ENCODE results near the gene PLEKHA8. TPM values are rescaled to one million over a fixed set of nuclear protein-coding genes. Genes with fewer than 3 reads are reported as not detected.

Gene PLEKHA8
- total RNA-seq, 4 donors from 2014 or later: 5.7 to 12.4 (median 7.2) TPM

DNA sequence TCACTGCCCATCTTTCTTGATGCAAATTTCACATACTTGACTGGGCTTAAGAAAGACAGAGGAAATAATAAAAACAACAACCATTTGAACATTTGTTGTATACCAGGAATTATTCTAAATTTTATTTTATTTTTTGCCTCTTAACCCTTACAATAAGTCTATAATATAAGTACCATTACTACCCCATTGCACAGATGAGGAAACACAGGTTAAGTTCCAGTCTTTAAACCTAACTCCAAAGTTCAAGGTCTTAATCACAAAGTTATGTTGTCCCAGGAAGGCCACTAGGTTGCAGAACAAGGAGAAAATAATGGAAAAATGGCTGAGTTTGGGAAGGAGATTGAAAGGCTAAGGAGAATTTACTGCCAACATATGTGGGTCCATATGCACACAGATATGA, 5.2 kb upstream of the PLEKHA8 start:
- Histone ChIP-seq H3K4me3 (no peak overlapping the region), H3K4me1 (peaks cover 32% of the 10 kb centered on the region), H3K9me3 (no peaks in the 10 kb centered on the region), H3K27ac (no peak overlapping the region), H3K36me3 (peaks cover 5% of the 10 kb centered on the region), H3K27me3 (no peaks in the 10 kb centered on the region)
- TF ChIP-seq, protein P1, sequence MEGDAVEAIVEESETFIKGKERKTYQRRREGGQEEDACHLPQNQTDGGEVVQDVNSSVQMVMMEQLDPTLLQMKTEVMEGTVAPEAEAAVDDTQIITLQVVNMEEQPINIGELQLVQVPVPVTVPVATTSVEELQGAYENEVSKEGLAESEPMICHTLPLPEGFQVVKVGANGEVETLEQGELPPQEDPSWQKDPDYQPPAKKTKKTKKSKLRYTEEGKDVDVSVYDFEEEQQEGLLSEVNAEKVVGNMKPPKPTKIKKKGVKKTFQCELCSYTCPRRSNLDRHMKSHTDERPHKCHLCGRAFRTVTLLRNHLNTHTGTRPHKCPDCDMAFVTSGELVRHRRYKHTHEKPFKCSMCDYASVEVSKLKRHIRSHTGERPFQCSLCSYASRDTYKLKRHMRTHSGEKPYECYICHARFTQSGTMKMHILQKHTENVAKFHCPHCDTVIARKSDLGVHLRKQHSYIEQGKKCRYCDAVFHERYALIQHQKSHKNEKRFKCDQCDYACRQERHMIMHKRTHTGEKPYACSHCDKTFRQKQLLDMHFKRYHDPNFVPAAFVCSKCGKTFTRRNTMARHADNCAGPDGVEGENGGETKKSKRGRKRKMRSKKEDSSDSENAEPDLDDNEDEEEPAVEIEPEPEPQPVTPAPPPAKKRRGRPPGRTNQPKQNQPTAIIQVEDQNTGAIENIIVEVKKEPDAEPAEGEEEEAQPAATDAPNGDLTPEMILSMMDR (IDR thresholded peaks at IDR 0.05): no peak
- no peak for TF ChIP-seq POLR2A (IDR thresholded peaks at IDR 0.05)
- TF ChIP-seq EP300 (IDR thresholded peaks at IDR 0.05): no peak
- no peak for TF ChIP-seq POLR2AphosphoS5 (IDR thresholded peaks at IDR 0.05)
- no peak for DNase-seq (ENCODE audit: low spot score in 2 of 2)

GRCh38 chr7:30023524-30023923, 4.7 kb upstream of the PLEKHA8 start:
- DNase-seq (ENCODE audit: low spot score in 2 of 2): no peak
- Histone ChIP-seq H3K4me1 (peaks cover 32% of the 10 kb centered on the region), H3K9me3 (no peaks in the 10 kb centered on the region), H3K27me3 (no peaks in the 10 kb centered on the region), H3K27ac (no peak overlapping the region), H3K36me3 (no peaks in the 10 kb centered on the region), H3K4me3 (no peak overlapping the region)
- 96% methylated on average over 6 of the region's 6 CpGs for WGBS
- TF ChIP-seq, protein P1 (IDR thresholded peaks at IDR 0.05): no peak
- no peak for TF ChIP-seq EP300 (IDR thresholded peaks at IDR 0.05)
- TF ChIP-seq POLR2AphosphoS5 (IDR thresholded peaks at IDR 0.05): no peak
- TF ChIP-seq POLR2A (IDR thresholded peaks at IDR 0.05): no peak

- H3K27me3 ChIP-seq: no peaks in the 10 kb centered on the region
- H3K9me3 ChIP-seq: no peaks in the 10 kb centered on the region
- peak; percentile 98 to 99 for DNase-seq (ENCODE audit: low spot score in 2 of 2)
- H3K27ac ChIP-seq: peak within 1 kb of the TSS; percentile 87
- WGBS: under 1% methylated on average over 29 of the region's 35 CpGs
- no peaks in the 10 kb centered on the region for H3K36me3 ChIP-seq
- H3K4me3 ChIP-seq: peak within 1 kb of the TSS; percentile 85
- TF ChIP-seq POLR2AphosphoS5 (IDR thresholded peaks at IDR 0.05): peak in 2 of 3 donors; percentile 25 to 53
- TF ChIP-seq, protein P1 (IDR thresholded peaks at IDR 0.05): no peak
- peaks cover 48% of the 10 kb centered on the region for H3K4me1 ChIP-seq
Observed at GRCh38 chr7:30026229-30027064, 1.8 kb upstream of the PLEKHA8 start, which contains the start of gene FKBP14. FKBP14 (minus strand) TSS chr7:30026702; CDS start chr7:30026508, 194 bp downstream.

- Histone ChIP-seq H3K4me3 (peak overlapping the region; percentile 85), H3K27me3 (no peaks in the 10 kb centered on the region), H3K27ac (peak overlapping the region; percentile 87), H3K4me1 (peaks cover 48% of the 10 kb centered on the region), H3K9me3 (no peaks in the 10 kb centered on the region), H3K36me3 (no peaks in the 10 kb centered on the region)
- TF ChIP-seq, protein P1 (IDR thresholded peaks at IDR 0.05): no peak
- TF ChIP-seq POLR2A (IDR thresholded peaks at IDR 0.05) (no peak), EP300 (IDR thresholded peaks at IDR 0.05) (no peak)
- WGBS: 0% methylated on average over 10 of the region's 10 CpGs
- DNase-seq (ENCODE audit: low spot score in 2 of 2): no peak
Observed at GRCh38 chr7:30027065-30027456, 1.2 kb upstream of the PLEKHA8 start.

DNA sequence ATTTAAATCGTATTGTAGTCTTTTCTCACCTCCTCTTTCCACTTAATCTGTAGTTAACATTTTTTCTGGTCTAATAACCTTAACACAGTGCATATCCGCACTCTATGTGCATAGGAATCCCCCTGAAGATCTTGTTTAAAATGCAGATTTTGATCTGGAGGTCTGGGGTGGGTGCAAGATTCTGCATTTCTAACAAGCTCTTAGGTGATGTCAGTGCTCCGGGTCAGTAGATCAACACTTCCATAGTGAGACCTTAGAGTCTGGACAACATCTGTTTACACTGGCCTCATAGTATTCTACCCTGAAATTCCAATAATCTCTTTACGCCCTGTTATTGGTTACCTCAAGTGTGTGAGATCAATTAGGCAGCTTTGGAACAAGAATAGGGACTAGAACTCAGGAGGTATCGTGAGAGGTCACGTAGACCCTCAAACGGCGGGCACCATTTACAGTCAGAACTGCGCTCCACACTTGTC, 434 bp upstream of the PLEKHA8 start:
- Histone ChIP-seq H3K27me3 (no peaks in the 10 kb centered on the region), H3K4me1 (peaks cover 48% of the 10 kb centered on the region), H3K36me3 (no peaks in the 10 kb centered on the region), H3K4me3 (peak overlapping the region; percentile 85), H3K27ac (peak overlapping the region; percentile 87), H3K9me3 (no peaks in the 10 kb centered on the region)
- DNase-seq (ENCODE audit: low spot score in 2 of 2): no peak
- TF ChIP-seq POLR2AphosphoS5 (IDR thresholded peaks at IDR 0.05): no peak
- TF ChIP-seq POLR2A (IDR thresholded peaks at IDR 0.05): no peak
- TF ChIP-seq EP300 (IDR thresholded peaks at IDR 0.05): no peak
- TF ChIP-seq, protein P1 (IDR thresholded peaks at IDR 0.05): no peak
- WGBS: 2% methylated on average over 8 of the region's 9 CpGs

Measured in suprapubic skin (tissue), 4 donors.